GM21619 (cell line): ENCODE data around the gene GGCX.
"Not testable (repeated sequence)": the region's sequence is repeated elsewhere in the genome, so short reads cannot be mapped to it uniquely, and the experiment has no call there.

Experiments used
- ATAC-seq: cut with Tn5 transposase; IDR thresholded peaks from one replicate; pipeline ENCODE4 v1.9.1; 2021; ENCODE audit not compliant: unreplicated experiment

Gene GGCX

DNA sequence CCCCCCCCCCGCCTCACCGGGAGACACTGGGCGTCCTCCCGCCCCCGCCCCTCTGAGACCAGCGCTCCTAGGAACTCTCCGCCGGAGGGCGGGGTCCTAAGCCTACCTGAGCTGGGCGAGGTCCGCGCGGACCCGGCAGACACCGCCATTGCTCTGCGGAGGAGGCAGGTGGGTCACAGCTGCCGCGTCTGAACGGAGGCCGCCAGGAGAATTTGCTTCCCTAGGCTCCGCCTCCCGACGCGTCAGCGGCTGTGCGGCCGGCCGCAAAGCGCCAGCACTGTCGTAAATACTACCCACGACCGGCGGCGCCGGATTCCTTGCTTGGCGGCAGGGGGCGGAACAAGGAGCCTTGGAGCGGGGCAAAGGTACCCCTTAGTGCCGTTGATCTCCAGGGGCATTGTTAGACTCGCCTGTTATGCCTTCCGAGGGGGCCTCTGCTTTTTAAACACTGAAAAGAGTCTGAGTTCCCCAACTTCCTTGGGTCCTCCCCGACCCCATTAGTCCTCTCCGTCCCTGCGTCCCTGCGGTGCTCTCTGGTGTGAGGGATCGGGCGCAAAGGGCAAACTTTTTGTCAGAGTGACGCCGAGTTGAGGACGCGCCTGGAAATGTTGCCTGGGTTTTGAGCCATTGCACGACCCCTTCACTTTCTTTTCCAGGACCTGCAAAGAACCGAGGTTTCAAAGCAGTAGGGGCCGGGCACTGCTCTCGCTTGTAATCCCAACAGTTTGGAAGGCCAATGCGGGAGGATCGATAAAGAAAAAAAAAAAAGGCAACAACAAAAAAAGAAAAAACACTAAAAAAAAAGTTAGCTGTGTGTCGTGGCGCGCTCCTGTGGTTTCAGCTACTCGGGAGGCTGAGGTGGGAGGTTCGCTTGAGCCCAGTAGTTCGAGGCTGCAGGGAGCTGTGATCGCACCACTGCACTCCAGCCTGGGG, at the start of gene GGCX:
Gene GGCX (minus strand): TSS at position 214 of the 933 bp plus-strand sequence. CDS start 65 bp downstream, at position 149.
- peak; percentile 87 for ATAC-seq

DNA sequence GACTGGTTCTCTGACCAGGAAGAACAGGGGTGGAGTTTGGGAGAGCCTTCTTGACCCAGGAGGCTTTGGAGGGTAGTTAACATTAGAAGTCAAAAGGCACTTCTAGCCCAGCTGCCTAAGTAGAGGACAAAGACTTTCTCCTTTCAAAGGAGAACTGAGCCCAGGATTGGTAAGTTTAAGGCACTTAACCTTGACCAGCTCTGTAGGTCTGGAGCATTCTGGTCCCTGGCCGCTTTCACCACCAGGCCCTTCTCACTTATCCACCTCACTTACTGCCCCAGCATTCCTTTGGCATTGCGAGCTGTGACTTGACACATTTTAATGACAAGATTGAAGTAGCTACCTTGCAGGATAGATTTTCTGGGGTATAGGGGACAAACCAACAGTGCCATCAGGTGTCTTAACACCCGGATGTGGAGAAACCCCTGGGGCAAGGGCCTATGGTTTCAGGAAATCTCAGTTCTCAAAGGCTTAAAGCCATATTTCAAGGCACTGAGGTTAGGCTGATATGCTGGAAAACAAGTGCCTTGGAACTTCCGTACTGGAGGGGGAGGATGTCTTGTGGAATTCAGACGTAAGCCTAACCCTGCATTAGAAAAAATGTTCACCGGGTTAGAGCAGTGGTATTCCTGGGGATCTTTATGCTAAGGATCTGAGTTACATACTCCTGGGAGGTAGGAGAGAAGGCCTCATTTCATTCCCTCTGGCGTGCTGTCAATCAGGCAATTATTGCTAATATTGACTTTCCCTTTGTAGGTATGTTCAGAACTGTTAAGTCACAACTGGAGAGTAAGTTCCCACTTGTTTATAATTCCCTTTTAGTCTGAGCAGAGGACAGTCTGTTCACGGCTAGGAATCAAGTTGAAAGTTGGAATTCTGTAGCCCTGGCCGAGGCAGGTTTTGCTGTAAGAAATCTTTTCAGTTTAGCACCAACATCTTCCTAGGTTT, 46.2 kb upstream of the GGCX start:
- ATAC-seq, result no peak

DNA sequence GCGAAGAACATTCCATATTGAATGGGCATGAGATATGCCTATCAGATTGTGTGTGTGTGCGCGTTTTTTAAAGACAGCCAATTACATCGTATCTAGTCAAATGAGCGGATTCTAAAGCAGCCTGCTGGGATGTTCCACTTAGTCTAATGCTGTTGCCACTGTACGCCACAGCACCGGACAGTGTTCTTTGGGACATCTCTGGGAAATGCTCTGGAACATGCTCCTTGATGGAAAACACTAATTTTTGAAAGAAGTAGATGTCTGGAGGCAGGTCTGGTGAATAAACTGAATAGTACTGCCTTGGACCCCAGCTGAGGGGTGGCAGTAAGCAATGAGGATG, 44.8 kb upstream of the GGCX start:
- no peak for ATAC-seq

DNA sequence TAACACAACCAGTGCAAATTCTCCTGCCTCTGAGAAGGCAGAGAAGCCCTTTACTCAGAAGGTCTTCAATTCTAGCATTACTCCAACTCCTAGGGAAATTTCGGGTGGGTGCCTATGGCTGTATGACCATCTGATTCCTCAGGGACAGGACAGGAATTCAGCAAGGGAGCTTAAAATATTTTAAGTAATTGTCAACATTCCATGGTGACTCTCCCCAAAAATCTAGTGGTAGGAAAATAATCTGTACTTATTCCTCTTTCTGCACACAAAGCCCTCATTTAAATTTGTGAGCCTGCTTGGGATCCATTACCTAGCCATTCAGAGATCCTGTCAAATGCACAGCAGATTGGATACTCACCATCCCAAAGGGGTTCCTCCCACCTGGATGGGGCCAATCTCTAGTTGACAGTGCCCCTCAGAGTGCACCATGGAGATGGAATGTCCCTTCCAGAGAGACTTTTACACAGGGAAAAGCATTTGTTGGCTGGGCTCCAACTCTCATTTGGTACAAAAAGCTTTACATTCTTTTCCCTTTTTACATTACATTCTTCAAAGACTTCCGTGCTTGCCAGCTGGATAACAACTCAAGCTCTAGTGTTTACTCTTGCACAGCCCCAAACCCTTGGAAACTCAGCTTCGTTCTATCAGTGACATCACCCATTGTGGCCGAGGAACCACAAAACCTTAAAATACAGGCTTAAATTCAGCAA, 44.3 kb upstream of the GGCX start:
- no peak for ATAC-seq

DNA sequence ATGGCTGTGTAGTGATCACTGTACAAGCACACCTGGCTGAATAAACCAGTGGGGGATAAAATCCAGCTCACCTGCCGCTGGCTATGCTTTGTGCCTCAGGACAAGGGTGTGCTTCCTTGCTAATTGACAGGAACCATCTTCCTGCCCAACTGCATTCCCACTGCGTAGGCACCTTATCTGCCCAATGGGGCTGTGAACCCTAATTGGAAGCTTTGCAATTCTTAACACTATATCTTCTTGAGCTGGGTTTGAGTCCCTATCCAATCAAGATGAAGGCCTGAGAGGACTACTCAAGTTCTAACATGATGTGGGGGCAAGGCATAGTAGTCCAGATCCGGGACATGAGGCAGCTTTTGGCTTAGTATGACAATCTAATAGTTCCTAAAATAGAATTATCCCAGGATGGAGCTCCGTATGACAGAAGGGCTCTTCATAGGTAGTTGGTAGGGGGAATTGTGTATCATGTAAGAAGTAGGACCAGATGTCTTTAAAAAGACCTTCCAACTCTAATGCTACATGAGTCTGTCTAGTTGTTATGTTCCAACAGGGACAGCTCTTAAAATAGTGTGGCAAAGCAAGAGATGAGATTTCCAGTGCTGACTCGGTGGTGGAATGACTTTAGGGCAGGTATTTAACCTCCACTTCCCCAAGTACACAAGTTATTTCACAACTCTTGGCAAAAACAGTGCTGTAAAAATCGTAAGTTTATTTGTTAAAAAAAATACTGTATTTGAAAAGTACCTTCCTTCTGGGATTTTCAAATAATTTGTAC, 43.5 kb upstream of the GGCX start:
- ATAC-seq, result no peak

DNA sequence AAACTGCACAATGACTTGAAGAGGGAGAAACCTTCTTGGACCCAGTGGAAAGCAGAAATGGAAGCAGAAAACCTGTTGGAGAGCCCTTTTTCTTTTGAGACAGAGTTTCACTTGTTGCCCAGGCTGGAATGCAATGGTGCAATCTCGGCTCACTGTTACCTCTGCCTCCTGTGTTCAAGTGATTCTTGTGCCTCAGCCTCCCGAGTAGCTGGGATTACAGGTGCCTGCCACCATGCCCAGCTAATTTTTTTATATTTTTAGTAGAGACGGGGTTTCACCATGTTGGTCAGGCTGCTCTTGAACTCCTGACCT, 42.8 kb upstream of the GGCX start:
- not testable (repeated sequence) for ATAC-seq

DNA sequence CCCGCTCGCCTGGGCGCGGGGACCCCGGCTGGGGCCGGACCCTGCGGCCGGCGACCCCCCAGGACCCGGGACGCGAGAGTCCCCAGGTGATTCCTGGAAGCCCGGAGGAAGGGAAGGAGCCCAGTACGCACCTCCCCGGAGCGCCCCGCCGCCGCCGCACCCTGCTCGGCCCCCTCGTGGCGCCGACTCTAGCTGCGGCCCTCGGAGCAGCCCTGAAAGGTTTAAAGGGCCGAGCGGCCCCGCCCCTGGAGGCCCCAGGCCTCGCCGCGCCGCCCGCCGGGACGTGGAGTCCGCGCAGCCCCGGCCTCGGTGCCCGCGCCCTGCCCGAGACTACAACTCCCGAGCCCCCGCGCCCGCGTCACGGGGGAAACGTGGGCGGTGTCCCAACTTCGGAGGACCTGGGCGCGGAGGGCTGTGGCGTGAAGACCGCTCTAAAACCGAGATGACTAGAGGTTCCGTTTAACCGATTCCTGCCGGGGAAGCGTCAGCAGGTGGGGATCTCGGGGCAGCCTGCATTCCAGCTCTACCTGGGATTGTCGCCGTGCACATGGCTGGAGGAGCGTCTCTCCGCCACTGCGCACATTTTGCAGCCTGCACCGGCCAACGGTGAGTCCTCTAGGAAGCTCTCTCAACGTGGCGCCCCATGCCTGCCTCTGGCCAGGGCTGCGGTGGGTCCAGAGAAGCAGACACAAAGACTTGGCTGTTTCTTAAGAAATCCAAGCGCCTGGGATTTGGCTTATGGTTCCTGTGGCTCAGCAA, 41.4 kb upstream of the GGCX start, which contains the start of gene TMEM150A:
Gene TMEM150A (minus strand): TSS at position 223 of the 759 bp plus-strand sequence. CDS start 750 bp downstream, outside the sequence.
- ATAC-seq, result peak; percentile 93

DNA sequence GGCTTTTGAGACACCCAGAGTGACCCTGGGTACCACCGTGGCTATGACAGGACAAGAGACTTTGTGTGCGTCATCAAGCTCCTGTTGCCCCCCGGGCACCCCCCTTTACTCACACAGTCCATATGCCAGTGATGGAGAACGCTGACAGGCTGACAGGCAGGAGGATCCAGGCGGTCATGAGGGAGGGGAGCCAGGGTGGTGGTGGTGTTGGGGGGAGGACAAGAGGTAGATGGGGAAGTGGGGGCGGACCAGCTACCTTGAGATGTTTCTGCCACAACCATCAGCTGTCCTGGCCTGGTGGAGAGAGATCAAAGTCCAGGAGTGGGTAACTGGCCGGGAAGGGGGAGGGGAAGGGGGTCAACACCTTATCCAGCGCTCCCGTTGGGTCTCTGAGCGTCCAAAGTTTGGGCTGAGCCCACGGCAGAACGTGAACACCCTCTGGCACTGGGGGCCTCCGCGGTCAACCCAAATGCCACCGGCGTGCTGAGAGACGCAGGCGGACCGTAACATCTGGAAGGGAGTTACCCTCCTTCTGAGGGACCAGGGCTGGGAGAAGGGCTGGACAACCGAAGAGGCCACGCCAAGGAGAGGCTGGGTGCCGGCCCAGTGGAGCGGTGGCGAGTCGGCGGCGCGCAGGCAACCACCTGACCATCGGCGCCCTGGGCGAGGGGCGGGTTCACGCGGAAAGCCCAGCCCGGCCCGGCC, 40.6 kb upstream of the GGCX start:
- peak; percentile 33 for ATAC-seq

DNA sequence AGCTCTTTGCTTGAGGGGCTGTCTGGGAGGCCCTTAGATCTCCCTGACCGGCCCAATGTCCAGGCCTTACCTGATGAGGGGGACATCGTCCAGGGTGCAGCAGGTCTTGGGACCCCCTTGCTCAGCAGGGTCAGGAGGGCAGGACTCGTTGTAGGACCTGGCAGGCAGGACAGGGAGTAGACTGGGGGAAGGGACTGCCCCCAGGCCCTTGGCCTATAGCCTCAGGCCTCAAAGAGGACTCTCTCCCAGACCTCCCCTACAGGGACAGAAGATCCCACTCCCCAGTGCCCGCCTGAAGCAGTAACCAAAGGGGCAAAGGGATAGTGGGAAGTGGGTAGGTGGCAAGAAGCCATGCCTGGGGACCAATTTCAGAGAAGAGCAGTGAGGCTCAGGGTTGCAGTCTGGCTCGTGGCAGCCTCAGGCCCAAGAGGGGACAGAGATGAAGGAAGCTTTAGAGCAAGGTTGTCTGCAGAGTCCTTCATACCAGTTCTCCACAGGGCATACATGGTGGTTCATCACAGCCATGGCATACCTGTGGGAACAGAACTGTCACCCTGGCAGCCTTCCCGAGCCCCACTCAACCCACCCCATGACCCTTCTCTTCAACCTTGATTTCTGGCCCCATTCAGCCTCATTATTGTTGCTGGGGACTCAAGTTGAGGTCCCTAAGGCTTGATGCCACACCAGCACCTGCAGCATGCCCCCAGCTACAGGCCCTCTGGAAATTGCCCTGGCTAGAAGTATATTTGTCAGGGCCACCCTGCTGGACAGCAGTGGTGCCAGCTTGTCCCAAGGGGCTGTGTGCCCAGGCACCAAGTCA, 39.9 kb upstream of the GGCX start:
- ATAC-seq, result no peak

DNA sequence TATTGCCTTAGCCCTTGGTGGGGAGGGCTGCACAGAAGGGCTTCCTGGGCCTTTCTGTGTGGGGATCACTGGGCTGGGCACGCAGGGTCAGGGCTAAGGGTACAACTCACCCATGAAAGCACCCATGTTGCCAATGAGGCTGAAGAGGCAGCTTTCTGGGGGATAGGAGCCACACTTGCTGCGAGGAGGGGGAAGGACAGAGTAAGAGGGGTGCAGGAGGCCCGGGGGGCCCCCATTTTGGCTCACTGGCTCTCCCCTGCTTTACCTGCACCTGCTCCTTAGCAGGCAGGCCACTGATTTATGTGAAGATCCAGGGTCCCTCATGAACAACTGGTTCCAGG, 38.9 kb upstream of the GGCX start:
- no peak for ATAC-seq

DNA sequence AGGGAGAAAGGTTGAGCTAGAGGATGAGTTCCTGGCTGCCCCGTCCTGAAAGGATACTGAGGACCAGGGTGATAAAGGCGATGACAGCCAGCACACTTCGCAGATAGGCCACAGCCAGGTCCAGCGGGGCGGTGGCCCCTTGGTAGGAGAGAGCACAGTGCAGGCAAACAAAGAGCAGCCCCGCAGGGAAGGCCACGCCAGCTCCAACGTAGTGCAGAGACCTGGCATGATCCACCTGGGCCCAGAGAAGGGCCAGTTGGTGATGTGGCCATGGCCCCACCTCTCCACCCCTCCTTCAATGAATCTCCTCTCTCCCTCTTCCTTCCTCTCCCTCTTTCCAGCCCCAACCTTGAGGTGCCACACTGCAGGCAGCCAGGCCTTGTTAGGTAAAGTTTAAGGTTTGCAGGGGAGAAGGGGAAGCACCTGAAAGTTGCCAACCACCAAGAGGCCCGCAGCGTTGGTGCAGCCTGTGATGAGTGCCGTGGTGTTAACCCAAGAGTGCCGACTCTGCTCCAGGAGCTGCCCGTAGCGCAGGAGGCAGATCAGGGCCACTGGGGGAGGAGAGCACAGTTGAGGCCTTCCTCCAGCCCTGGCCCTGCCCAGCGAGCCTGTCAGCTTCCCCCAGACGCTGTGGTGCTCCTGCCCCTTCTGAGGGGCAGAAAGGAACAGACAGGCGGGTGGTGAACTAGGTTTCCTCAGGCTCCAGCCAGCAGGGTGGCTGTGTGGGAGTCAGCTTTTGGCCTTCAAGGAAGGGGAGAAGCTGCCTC, 38.4 kb upstream of the GGCX start:
- ATAC-seq, result no peak

DNA sequence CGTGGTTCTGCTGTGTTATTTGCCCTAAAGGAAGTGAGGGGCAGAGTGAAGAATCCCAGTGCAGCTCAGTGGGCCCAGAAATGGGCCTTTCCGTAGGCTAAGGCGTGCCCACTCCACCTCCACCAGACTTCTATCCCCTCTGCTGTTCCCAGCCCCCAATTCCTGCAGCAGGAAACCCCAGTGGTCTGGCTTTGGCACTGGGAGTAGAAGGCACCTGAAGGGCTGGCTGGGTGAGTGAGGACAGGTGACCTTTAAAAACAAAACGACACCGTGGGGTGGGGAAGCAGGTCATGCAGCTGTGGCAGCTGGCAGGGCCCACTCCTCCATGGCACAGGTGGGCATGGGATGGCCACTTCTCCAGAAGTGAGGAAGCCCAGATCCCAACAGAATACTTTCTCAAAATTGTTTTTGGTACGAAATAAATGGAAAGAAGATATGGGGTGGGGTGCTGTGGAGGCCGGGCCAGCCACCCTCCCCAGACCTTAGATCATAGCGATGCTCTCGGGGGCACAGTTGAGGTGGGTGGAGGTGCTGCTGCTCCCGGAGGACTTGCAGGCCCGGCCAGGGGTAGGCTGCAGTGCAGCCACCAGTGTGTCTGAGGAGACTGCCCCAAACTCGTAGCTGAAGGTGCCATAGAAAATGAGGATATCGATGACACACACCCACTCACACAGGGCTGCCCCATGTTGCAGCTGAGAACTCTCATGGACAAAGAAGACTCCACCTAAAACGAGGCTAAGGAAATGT, 37.5 kb upstream of the GGCX start:
- ATAC-seq, result no peak

DNA sequence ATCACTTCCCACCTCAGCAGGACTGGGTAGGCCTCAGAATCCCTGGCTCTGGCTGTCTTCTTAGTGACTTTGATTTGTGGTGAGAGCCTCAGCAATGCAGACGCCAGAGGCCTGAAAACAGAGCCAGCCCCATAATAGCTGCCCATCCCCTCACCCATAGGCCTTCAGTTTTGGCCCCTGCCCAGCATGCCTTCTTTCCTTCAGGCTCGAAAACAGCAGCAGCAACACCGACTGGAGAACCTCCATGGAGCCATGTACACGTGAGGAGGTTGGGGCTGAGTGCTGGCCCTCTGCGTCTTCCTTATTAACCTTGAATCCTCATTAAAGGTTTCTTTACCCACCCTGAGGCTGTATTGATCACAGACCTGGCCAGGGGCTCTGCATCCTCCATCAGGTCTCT, 35.9 kb upstream of the GGCX start:
- no peak for ATAC-seq

DNA sequence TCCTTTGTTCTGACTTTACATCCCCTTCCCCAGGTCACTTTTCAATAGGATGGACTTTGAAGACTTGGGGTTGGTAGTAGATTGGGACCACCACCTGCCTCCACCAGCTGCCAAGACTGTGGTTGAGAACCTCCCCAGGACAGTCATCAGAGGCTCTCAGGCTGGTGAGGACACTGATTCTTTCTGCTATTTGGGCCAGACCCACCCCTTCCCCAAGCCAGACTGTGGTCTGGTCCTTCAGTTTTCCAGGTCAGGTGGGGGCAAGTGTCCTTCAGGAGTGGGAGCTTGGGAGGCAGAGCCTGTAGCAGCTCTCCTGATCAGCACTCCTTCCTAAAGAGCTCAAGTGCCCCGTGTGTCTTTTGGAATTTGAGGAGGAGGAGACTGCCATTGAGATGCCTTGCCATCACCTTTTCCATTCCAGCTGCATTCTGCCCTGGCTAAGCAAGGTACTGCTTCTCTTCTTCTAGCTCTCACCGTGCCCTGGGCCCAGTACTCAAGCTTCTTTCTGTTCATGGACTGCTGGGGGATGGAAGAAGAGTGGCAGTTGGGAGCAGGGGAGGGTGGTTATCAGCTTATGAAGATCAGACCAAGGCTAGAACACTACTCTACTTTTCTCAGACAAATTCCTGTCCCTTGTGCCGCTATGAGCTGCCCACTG, 35.3 kb upstream of the GGCX start:
- no peak for ATAC-seq

DNA sequence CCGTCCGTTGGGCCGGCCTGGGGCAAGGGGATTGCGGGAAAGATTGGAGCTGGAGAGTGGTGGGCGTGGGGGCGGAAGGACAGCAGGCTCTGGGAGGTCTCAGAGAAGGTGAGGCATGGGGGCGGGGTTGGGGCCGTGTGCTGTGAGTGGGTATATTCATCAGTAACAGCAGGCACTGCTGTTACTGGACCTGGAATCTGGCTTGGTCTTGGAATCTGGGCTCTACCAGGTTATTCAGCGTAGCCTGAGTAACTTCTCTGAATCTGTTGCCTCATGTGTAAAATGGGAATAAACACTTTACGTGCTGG, 34.7 kb upstream of the GGCX start:
- ATAC-seq, result no peak

DNA sequence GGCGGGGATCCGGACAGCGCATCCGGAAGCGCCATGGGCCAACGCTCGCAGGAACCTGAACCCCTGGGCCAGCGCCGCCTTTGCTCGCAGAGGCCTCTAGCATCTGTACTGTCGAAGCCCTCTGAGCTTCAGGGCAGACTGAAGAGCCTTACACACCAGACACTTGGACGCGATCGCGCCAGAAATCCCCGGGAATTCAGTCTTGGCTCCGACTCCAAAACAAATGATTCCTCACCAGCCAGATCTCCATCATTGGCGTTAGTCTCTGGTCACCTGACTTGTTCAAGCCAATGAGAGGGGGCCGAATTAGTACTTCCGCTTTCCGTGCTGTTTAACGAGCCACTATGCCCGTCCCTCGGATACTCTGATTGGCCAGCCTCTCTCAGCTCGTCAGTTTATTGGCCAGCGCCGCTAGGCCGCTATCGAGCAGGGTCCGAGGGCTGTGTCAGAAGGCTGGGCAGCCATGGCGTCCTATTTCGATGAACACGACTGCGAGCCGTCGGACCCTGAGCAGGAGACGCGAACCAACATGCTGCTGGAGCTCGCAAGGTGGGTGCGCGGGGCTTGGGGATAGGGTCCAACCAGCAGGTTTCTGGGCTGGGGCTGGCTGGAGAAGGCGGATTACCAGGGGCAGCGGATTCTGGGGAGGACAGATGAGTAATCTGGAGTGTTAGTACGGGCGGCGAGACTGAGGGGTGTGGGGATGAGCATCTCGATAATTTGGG, 34.2 kb upstream of the GGCX start, which contains the start of gene RNF181:
Gene RNF181 (plus strand): TSS at position 445 of the 725 bp plus-strand sequence. CDS start 19 bp downstream, at position 464.
- peak; percentile 99 for ATAC-seq
